Fibroblast of upper back skin (primary cell): ENCODE data around the gene SMOC2.
"Not testable (repeated sequence)": the region's sequence is repeated elsewhere in the genome, so short reads cannot be mapped to it uniquely, and the experiment has no call there.

ENCODE experiments used
- DNase-seq: peaks from one replicate; pipeline ENCODE4 v3.0.0-alpha.2; 2013

Gene SMOC2

GRCh38 chr6:168609026-168609685, 168.2 kb downstream of the SMOC2 start:
- no peak for DNase-seq

GRCh38 chr6:168609914-168610490, 169.0 kb downstream of the SMOC2 start:
- DNase-seq, result no peak

- not testable (repeated sequence) for DNase-seq
Observed at GRCh38 chr6:168610966-168611365, 170.0 kb downstream of the SMOC2 start.

DNA sequence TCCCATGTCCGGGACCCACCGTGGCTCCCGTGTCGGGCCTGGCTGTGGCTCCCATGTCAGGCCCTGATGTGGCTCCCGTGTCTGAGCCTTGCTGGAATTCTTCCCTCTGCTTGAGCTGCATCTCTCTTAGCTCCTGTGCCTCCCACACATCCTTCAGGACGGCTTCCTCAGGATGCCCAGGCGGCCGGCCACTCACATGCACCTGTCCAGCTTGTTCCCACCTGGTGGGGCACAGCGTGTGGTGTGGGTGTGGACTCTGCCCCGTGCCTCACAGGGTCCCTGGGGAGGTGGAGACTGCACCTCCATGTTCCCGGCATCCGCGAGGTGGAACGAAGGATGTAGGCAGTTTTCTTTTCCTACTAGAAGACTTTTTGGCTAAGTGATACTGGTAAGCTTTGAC, 170.7 kb downstream of the SMOC2 start:
- DNase-seq, result no peak

DNA sequence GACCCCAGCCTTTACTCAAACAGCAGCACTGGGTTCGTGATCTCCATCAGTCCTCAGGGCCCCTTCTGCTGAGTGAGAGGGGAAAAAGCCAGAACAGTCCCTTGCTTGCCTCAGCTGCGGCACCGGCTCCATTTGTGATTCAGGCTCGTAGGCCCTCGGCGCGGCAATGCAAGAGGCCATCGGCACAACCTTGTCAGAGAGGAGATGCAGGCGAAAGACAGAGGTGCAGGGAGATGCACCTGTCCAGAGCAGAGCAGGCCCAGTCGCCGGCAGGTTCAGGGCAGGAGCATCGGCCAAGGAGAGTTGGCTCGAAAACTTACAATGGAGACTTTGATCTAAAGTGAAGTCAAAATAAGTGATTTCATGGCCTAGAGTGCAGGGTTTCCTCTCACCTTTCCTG, 171.6 kb downstream of the SMOC2 start:
- no peak for DNase-seq

GRCh38 chr6:168615837-168616236, 174.9 kb downstream of the SMOC2 start:
- DNase-seq, result no peak

- no peak for DNase-seq
Observed at GRCh38 chr6:168616816-168617765, 176.1 kb downstream of the SMOC2 start.

GRCh38 chr6:168618546-168619315, 177.7 kb downstream of the SMOC2 start:
- DNase-seq, result no peak

DNA sequence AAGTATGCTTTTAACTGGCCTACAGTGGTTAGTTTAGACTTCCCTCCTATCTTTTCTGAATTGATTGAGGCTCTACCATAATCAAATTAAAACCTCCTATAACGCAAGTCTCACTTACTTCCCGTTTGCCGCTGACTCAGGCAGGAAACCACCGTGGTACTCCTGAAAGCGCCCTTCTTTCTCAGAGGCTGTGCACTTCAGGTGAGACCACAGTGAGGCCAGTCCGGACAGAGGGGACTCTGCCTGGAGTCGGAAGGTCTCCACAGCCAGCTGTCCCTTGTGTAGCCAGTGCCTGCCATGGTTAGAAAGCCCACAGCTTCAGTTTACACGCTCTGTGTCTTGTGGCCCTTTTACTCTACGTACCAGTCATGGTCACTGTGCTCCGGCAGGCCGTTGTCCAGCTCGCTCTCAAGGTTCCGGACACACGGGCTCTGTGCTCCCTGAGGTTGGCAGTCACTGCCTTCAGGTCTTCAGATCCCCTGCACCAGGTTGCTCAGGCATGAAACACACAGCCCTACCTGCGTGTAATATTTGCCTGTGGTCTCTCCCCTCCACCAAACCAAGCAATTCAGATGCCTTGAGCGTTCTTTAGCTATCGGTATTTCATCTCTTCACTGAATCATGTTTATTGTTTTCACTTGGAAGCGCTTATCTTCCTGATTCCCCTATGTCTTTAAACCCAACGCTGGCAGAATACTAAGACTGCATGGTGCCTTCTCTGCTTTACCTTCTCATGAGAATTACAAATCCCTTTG, 178.8 kb downstream of the SMOC2 start:
- DNase-seq, result no peak

DNA sequence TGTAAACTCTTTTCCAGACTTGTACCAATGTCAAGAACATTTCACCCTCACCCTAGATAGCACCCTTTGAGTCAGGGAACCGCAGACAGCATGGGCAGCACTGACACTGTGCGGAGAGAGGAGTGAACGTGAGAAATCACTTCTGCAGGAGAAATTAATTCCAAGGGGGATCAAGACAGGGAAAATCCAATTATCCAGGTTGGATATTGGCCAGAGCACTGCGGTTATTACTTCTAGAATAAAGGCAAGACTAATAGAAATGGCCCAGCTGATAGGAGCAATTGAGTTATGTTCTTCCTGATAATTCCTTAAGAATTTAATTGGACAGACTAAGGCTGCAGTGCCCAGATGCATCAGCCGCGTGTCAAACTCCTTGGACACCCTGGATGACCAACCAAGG, 179.6 kb downstream of the SMOC2 start:
- DNase-seq, result no peak

DNA sequence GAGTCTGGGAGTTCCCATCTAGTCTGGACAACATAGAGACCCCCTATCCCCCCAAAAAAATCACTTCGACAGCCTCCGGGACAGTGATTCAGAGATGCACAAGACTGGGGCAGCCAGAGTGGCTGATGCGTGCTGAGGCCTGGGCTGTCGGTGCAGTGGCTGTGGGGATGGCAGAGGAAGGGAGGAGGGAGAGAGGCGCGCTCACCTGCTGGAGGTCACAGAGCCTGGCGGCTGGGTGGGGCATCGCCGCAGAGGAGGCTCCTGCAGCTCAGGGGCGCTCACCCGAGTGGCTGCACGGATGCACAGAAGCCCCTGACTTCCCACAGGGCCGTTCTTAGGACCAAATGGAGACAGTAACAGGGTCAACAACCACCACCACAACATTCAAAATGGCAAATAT, 182.8 kb downstream of the SMOC2 start:
- DNase-seq, result no peak

DNA sequence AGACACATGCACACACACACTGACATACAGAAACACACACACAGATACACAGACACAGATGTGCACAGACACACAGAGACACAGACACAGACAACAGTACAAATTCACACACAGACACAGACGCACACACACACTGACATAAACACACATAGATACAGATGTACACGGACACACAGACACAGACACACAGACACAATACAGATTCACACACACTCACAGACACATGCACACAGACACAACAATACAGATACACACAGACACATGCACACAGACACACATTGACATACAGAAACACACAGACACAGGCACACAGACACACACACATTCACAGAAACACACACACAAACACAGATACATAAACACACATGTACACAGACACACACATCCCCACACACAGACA, 183.6 kb downstream of the SMOC2 start:
- no peak for DNase-seq

DNA sequence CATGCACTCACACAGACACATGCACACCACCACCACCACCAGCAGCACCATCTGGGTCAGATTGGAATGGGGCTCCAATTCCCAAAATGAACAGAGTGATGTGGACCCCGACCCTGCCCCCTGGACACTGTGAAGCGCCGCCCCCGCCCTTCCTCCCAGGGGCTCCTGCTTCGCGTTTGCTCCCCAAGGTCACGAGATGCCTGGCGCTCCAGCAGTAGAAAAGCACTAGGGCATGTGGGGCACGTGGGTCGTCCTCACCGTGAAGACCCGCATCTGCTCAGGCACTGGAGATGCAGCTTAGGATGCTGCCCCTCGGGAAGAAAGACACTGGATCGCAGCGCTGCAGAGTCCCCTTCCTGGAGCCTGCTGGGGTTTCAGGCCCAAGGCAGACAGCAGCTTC, 184.0 kb downstream of the SMOC2 start:
- DNase-seq, result no peak

DNA sequence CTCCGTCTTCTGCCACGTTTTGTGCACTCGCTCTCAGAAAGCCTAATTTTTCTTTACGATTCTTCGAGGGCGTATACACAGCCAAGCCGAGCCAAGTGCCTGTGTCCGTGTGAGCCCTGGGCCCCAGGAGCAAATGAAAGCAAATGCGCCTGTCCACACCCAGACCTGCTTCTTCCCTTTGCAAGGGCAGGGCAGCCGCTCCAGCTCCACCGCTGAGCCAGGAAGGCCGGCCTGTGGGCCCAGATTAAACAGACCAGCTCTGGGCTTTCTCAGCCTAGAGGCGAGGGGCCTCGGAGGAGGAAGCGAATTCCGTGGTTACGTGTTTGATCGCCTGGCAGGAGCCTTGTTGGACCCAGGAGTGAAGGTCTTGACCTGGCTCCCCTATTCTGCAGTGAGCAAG, 184.6 kb downstream of the SMOC2 start:
- DNase-seq, result no peak

GRCh38 chr6:168626046-168626602, 185.1 kb downstream of the SMOC2 start:
- no peak for DNase-seq

- DNase-seq, result no peak
Observed at GRCh38 chr6:168627506-168628175, 186.7 kb downstream of the SMOC2 start.

DNA sequence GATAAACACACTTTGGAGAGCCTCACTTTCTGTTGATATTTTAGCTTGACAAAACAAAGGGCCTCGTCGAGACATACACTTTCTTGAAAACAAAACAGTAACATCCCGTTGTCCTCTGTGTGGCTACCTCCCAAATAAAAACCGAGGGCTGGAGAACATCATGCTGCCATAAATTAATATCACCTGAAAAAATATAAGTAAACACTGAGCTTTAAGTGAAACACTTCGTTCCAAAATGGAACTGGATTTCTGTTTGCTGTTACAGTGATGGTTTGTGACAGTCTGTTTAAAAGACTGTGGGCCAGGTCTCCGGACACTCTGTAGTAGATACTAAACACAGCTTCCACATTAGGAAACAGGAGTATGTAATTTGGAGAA, 187.2 kb downstream of the SMOC2 start:
- no peak for DNase-seq

- DNase-seq, result no peak
Observed at GRCh38 chr6:168628732-168629245, 187.8 kb downstream of the SMOC2 start.

GRCh38 chr6:168631564-168631963, 190.6 kb downstream of the SMOC2 start:
- no peak for DNase-seq

DNA sequence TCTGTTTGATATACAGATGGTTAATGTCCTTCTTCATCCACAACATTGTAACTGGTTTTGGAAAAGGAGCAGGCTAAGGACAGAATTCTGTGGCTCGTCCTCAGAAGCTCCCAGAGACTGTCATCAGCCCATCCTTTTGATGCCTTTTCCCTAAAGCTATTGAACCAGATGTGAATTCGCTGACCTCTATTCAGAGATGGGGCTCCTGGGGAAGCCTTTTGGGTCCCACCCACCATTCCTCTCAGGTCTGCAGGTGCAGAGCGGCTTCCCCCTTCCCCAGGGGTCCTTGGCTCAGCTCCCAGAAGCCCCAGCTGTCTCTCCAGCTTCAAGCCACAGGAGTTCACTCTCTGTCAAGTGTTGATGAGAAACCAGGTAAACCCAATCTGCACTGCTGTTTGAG, 191.7 kb downstream of the SMOC2 start:
- no peak for DNase-seq
